ENCODE results near the gene VILL. TPM values are rescaled to one million over a fixed set of nuclear protein-coding genes. Genes with fewer than 3 reads are reported as not detected.
"Not testable (repeated sequence)": the region's sequence is repeated elsewhere in the genome, so short reads cannot be mapped to it uniquely, and the experiment has no call there.

VILL gene
- total RNA-seq, 1 donor from 2014 or later = 13.7 TPM

DNA sequence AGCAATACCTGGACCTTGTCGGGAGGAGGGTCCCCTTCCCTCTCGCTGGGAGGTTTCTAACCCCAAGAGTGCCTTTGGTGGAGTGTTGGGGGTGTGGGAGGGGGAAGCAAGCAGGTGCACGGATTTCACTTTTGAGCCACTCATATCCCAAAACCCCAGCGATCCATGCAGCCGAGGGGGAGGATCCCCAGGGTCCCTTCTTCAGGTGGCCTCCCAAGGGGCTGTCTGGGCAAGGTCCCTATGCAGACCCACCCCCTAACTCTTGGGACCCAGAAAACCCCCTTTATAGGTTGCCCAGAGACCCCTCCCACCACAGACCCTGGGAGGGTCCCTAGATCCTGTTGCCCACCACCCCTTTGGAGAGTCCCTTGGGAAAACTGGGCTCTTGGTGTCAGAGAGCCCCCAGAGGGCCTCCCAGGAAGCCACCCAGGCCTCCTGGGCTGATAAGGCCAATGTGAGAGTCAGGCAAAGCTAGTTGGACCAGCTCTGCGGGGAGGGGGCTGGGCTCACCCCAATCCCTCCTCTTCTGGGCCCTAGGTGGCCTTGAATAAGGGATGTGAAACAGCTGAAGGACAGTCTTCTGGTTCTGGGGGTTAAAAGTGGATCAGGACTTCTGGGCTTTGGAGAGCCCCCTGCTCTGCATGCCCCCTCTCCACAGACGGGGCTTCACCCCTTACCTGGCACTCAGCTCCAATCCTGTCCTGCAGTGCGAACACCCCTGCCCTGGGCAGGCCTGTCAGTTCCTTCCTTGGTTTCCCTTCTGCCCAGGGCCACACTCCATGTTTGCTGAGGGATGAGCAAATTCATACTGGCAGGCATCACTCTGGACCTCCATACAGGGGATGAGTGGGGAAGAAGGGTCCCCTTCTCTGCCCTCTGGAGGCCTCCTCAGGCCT is 39.8 kb downstream of the VILL start:
- Mint-ChIP-seq H3K27ac (ENCODE audit: unreplicated experiment) (no peak overlapping the region), H3K4me3 (ENCODE audit: unreplicated experiment) (peak overlapping the region; percentile 37), H3K36me3 (ENCODE audit: low read depth, unreplicated experiment) (peaks cover 3% of the 10 kb centered on the region), H3K4me1 (ENCODE audit: unreplicated experiment) (no peaks in the 10 kb centered on the region), H3K9me3 (ENCODE audit: unreplicated experiment) (no peaks in the 10 kb centered on the region), H3K27me3 (ENCODE audit: unreplicated experiment) (peaks cover 30% of the 10 kb centered on the region)
- TF ChIP-seq, protein P1, sequence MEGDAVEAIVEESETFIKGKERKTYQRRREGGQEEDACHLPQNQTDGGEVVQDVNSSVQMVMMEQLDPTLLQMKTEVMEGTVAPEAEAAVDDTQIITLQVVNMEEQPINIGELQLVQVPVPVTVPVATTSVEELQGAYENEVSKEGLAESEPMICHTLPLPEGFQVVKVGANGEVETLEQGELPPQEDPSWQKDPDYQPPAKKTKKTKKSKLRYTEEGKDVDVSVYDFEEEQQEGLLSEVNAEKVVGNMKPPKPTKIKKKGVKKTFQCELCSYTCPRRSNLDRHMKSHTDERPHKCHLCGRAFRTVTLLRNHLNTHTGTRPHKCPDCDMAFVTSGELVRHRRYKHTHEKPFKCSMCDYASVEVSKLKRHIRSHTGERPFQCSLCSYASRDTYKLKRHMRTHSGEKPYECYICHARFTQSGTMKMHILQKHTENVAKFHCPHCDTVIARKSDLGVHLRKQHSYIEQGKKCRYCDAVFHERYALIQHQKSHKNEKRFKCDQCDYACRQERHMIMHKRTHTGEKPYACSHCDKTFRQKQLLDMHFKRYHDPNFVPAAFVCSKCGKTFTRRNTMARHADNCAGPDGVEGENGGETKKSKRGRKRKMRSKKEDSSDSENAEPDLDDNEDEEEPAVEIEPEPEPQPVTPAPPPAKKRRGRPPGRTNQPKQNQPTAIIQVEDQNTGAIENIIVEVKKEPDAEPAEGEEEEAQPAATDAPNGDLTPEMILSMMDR (IDR thresholded peaks at IDR 0.05; ENCODE audit: unreplicated experiment) = no peak
- DNase-seq (ENCODE audit: low spot score) = no peak

DNA sequence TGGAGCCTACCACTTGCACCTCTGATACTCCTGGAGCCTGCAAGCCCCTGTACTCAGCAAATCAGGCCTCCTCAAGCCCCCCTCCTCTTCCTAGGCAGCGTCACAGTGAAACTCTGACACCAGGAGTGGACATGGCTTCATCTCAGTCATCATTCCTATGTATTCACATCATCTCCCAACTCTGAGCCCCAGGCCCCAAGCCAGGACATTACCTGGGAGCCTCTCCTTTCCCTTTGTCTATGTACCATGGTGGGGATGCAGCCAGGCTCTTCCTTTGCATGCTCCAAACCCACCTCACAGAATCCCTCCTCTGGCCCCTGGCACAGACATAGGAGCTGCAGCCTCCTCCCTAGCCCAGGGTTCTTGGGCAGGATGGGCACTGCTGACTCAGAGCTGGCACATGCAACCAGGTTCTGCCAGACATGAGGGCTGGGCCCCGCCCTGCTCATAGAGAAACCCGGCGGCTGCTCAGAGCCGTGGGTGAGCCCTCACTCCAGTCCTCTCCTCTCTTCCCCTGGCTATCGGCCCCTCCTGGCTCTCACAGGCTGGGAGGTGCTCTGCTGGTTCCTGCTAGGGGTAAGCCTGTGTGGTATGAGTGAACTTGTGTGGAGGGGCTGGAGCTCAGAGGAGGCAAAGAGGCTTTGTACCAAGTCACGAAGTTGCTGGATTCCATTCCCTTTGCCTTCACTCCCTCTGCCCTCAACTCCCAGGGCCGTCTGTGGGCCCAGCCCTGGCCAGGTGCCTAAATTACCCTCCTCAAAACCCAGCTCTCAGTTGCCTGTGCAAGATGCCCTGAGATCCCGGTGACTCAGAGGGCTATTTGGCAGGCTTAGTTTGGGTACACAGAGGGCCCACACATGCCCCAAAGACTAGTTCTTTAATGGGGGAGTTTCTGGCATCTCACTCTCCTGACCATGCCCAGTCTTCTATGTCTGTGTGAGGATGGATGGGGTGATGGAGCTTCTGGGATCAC is 40.7 kb downstream of the VILL start:
- Mint-ChIP-seq H3K36me3 (ENCODE audit: low read depth, unreplicated experiment) (no peaks in the 10 kb centered on the region), H3K4me3 (ENCODE audit: unreplicated experiment) (peak overlapping the region; percentile 40), H3K27me3 (ENCODE audit: unreplicated experiment) (peaks cover 29% of the 10 kb centered on the region), H3K27ac (ENCODE audit: unreplicated experiment) (peak overlapping the region; percentile 64), H3K4me1 (ENCODE audit: unreplicated experiment) (no peaks in the 10 kb centered on the region), H3K9me3 (ENCODE audit: unreplicated experiment) (no peaks in the 10 kb centered on the region)
- no peak for DNase-seq (ENCODE audit: low spot score)
- TF ChIP-seq, protein P1 (IDR thresholded peaks at IDR 0.05; ENCODE audit: unreplicated experiment) = no peak

DNA sequence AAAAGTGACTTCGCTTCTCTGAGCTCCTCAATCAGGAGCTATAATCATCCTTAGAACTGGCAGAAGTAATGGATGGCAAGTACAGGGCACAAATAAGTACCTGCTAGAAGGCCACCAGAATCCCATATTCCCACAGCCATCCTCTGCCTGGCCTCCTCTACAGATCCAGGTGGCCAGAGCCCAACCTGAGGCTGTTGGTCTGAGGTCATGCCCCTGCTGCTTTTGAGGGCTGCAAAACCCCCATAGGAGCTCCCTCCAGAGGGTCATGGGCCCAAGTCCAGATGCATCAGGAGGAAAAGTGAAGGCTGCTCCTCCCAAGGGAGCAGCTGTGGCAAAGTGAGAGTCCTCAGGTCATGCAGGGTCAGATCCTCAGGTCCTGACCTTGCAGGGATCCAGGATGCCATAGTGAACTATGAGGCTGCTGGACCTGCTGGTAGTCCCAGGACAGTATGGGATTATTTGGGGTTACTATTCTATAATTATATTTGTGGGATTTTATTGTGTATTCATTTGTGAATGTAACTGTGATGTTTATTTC is 41.8 kb downstream of the VILL start:
- no peak overlapping the region for H3K4me3 Mint-ChIP-seq (ENCODE audit: unreplicated experiment)
- H3K27ac Mint-ChIP-seq (ENCODE audit: unreplicated experiment) = no peak overlapping the region
- H3K4me1 Mint-ChIP-seq (ENCODE audit: unreplicated experiment) = no peaks in the 10 kb centered on the region
- H3K36me3 Mint-ChIP-seq (ENCODE audit: low read depth, unreplicated experiment) = no peaks in the 10 kb centered on the region
- TF ChIP-seq, protein P1 (IDR thresholded peaks at IDR 0.05; ENCODE audit: unreplicated experiment) = no peak
- H3K9me3 Mint-ChIP-seq (ENCODE audit: unreplicated experiment) = no peaks in the 10 kb centered on the region
- no peak for DNase-seq (ENCODE audit: low spot score)
- peaks cover 24% of the 10 kb centered on the region for H3K27me3 Mint-ChIP-seq (ENCODE audit: unreplicated experiment)

DNA sequence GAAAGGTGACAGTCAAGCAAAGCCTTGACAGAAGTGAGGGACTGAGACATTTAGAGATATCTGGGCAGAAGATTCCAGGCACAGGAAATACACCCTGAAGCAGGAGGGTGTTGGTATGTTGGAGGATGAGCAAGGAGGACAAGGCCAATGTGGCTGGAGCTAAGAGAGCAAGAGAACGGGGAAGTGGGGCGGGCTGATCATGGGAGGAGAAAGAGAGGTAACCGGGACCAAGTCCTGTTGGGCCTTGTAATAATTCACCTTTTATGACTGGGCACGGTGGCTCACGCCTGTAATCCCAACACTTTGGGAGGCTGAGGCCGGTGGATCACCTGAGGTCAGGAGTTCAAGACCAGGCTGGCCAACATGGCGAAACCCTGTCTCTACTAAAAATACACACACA is 43.0 kb downstream of the VILL start:
- H3K4me1 Mint-ChIP-seq (ENCODE audit: unreplicated experiment); H3K4me3 Mint-ChIP-seq (ENCODE audit: unreplicated experiment); H3K9me3 Mint-ChIP-seq (ENCODE audit: unreplicated experiment); H3K27ac Mint-ChIP-seq (ENCODE audit: unreplicated experiment); DNase-seq (ENCODE audit: low spot score); H3K36me3 Mint-ChIP-seq (ENCODE audit: low read depth, unreplicated experiment): not testable (repeated sequence)
- H3K27me3 Mint-ChIP-seq (ENCODE audit: unreplicated experiment) = peaks cover 21% of the 10 kb centered on the region

DNA sequence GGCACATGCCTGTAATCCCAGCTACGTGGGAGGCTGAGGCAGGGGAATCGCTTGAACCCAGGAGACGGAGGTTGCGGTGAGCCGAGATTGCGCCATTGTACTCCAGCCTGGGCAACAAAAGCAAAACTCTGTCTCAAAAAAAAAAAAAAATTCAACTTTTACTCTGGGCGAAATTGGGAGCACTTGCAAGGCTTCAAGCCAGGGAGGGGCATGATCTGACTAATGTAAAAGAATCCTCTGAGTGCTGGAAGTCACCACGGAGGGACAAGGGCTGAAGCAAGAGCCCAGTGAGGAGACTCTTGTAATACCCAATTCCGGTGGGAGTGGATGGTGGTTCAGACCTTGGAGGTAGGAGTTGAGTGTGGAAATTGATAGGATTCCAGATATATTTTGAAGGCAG is 43.7 kb downstream of the VILL start:
- H3K4me3 Mint-ChIP-seq (ENCODE audit: unreplicated experiment) = not testable (repeated sequence)

More for the DNA sequence above, 43.7 kb downstream of the VILL start:
- not testable (repeated sequence) for H3K4me1 Mint-ChIP-seq (ENCODE audit: unreplicated experiment); DNase-seq (ENCODE audit: low spot score); H3K27ac Mint-ChIP-seq (ENCODE audit: unreplicated experiment); H3K36me3 Mint-ChIP-seq (ENCODE audit: low read depth, unreplicated experiment); H3K9me3 Mint-ChIP-seq (ENCODE audit: unreplicated experiment)
- peaks cover 24% of the 10 kb centered on the region for H3K27me3 Mint-ChIP-seq (ENCODE audit: unreplicated experiment)
